Stimulated activated CD4-positive, alpha-beta T cell treated with anti-CD3 and anti-CD28 coated beads, TNF-alpha, amount 100 ng/mL, for 48 hours (primary cell): Measurements from ENCODE around the gene TACC3.

Experiments
- DNase-seq, 3 donors: peaks; one replicate each; pipeline ENCODE4 v3.0.0-alpha.2; 2020; ENCODE audit warnings: low read depth in 3 of 3

Gene TACC3

DNA sequence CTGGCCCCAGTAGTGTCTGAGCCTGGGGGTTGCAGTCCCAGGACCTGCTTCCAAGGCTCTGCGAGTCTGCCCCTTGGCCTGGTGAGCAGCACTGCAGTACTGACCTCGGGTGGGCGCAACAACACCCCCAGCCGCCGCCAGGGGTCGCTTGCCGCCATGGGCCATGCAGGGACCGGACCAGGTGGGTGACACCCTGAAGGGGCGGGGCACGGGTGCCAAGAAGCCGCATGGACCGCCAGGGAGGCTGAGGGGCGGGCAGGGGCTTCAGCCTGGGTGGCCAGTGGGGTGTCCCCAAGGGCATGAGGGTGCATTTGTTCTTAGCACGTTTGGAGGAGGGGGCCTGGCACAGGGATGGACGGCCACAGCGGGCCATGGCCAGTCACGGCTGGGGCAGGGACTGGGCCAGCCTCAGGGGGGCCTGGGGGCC is 25.0 kb downstream of the TACC3 start:
- peak; percentile 69 to 78 (median 77) for DNase-seq

DNA sequence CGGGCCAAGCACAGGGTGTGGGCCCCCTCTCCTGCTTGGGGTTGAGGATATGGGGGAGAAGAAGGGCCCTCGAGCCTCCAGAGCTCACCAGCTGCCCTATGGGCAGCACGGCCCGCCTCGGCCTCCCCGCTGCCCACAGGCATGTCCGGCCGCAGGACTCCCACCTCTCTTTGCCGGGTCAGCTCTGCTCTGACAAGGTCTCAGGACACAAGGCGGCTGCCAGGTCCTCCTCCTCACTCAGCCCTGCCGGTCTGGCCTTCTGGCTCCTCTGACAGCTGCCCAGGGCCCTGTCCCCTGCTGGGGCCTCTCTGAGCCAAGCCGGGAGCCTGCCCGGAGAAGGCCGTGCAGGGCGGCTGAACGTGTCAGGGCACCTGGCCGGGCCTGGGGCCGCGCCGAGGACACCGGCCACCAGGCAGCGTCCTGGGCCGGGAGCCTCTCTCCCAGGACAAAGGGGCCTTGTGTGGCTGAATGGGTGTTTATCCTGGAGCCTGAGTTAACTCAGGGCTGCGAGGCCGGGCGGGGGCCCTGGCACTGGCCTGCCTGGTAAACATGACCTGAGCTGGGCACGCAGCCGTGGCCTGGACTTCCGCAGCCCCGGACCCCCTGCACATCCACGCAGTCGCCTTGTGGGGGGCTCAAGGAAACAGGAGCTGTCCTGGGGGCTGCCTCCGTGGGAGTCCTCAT is 25.7 kb downstream of the TACC3 start:
- DNase-seq, result no peak

DNA sequence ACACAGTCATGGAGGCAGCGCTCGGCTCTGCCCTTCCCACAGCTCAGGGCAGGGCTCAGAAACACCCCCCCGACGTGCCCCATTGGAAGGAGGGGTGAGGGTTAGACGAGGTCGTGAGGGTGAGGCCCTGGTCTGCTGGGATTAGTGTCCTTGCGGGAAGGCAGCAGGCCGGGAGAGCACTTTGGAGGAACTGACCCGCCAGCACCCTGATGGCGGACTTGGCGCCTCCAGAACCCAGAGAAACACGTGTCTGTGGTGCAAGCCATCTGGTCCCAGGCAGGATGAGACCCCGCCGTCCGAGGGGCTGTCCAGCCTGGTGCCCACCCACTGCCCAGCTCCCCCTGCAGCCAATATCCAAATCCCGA is 26.3 kb downstream of the TACC3 start:
- no peak for DNase-seq

DNA sequence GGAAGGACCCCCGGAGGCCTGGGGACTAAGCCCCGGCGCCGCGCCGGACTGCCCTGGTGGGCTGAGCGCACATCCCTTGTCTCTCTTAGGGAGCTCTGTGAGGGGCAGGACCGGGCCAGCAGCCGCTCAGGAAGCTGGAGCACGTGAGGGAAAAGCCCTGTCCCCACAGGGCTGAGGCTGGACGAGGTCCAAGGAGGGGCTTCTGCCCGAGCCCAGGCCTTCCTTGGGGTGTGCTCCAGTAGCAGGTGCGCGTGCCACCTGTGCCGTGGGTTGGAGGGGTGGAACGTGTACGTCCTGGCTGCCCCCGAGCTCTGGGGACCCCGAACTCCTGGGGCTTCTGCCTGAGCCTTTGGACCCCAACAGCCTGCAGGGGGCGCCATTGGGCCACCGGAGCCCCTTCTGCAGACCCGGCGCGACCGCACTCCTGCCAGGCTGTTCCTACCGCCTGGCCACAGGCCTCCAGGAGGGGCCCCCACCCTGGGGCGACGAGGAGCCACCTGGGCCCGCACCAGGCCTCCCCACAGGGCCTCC is 27.2 kb downstream of the TACC3 start:
- peak; percentile 70 to 85 (median 79) for DNase-seq

DNA sequence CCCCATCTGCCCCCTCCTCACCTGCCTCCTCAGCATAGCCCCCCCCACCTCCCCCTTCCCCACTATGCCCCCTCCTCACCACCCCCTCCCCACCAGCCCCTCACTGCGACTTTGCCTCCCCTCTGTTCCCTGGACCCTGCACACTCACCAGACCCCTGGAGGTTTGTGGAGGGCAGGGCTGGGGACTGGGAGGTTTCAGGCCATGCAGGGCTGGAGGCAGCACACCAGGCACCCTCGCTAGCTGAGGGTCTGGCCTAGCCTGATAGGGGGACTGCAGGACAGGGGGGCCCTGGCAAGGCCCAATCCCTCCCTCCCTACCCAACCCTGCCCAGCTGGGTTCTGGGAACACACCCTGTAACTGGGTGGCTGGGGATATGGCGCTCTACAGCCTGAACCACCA is 28.0 kb downstream of the TACC3 start:
- DNase-seq, result no peak

DNA sequence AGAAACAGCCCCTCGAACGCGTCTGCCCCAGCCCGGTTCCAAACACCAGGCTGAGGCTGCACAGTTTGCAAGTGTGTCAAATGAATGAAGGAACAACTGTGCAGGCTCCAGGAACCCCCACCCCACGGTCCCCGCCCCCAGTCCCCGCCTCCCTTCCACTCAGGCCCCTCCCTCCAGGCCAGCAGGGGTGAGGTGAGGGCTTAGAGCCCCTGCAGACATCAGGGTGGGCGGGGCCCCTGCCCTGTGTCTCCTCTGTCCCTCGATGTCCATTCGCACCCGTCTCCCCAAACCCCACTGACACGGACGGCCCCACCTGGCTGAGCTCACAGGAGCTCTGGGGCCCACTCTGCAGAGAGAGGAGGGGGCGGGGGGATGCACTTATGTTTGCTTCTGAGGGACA is 28.5 kb downstream of the TACC3 start:
- DNase-seq, result no peak

DNA sequence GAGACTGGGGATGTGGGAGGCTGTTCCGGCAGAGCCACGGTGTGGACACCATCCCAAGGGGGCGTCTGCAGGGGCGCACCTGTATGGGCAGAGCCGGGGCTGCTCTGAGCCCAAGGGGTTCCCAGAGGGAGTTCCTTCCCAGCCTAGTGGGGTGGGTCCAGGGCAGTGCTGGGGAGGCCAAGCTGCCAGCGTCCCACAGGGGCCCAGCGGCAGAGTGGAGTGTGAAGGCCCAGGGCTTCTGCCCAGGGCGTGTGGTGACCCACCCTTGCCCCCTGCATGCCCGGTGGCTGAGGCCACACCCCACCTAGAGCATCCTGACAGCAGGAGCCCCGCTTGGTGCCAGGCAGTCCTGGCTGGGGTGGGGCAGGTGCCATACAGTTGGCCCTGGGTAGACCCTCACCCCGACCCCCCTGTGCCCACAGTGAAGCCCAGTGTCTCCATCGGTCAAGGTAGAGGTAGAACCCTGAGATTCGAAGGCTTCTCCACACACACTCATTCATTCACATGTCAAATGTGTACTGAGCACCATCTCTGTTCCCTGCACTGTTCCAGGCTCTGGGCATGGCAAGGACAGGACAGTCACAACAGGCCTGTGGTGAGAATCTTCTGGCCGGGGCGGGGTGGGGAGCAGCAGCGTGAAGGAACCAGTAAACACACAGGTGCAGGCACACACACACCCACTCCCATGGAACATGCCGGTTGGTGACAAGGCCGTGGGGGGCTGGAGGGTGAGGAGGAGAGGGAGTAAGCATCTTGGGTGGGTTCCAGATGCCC is 29.2 kb downstream of the TACC3 start:
- no peak for DNase-seq

DNA sequence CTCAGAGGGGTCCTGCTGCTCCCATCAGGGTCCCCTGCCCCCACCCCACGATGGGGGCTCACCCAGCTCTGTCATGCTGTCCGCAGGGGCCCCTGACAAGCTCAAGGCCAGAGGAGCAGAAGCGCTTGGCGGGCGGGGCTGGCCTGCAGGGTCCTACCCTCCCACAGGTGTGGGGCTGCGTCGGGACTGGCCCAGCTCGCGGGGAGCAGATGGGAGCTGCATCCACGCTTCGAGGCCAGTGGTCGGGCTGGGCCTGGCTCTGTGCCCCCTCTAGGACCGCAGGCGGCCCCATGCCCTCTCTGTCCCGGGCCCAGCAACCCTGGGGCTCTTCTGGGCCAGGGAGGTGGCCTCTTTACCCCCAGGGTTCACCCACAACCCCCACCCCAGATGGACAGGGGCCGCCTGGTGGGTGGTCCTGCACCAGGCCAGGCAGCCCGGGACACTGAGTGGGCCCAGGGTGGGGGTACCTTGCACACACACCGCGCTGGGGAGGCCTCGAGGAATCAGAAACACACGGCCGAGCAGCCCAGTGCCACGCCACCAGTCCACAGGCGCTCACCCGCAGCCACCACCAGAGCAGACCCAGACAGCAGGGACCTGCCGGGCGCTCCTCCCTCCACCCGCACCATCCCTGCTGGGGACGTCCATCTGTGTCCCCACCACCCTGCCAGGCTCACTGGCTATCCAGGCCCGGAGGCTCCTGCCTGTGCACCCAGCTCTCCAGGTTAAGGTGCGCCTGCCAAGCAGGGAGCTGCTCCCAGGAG is 30.0 kb downstream of the TACC3 start:
- no peak for DNase-seq

DNA sequence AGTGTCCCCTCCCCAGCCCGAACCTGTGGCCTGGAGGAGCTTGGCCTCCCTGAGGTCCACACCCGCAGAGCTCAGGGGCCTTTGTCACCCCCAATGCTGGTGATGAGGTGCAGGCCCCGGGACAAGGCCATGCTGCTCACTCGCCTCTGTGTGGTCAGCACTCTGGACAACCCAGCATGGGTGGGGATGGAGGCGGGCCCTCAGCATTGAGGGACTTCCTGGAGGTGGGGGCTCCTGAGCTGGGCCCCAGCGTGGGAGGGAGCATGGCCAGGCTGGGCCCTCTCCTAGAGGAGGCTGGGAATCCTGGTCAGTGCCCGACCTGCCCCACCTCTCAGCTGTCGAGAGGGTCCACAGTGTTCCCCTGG is 30.6 kb downstream of the TACC3 start:
- no peak for DNase-seq

DNA sequence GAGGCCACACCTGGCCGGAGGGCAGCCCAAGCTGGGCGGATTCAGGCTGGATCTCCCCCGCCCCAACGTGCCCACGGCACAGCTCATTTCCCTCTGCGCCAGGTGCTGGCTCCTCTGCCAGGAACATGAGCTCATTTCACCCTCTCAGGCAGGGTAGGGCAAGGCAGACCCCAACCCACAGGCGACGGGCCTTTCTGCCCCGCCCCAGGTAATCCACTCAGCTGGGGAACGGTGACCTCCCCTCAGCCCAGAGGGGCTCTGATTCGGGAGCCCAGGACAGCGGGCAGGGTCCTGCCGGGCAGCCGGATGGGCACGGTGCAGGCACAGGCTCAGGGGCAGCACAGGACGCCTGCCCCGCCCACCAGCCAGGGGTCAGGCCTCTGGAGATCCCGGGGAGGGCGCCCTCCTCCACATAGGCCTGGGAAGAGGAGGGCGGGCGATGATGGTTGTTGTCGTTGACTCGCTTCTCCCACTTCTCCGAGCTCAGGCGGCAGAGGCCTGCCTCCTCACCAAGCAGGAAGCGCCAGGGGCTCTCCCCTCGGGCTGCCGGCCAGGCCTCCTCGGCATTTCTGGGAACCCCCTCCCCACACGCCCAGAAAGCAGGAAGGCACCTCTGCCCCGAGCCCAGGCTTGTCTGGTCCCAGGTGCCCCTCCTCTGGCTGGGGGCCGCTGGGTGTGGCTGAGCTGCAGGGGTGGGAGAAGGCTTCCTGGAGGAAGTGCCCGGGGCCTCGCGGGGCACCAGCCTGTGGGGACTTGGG is 31.1 kb downstream of the TACC3 start:
- DNase-seq, result no peak

DNA sequence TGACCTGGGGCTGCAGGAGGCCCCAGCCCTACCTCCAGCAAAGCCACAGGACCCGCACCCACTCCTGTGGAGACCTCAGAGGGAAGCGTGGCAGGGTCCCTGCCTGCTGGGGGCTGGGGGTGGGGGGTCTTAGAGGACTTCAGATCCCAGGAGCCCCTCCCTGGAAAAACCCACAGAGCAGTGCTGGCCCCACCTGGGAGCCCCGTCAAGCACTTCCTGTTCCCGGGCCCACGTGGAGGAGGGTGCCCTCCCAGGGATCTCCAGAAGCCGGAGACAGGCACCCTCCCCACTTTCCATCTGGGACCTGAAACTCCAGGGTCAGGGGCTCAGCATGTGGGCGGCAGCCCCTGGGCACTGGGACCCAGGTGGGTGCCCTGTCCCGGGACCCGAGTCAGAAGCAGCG is 32.0 kb downstream of the TACC3 start:
- no peak for DNase-seq

DNA sequence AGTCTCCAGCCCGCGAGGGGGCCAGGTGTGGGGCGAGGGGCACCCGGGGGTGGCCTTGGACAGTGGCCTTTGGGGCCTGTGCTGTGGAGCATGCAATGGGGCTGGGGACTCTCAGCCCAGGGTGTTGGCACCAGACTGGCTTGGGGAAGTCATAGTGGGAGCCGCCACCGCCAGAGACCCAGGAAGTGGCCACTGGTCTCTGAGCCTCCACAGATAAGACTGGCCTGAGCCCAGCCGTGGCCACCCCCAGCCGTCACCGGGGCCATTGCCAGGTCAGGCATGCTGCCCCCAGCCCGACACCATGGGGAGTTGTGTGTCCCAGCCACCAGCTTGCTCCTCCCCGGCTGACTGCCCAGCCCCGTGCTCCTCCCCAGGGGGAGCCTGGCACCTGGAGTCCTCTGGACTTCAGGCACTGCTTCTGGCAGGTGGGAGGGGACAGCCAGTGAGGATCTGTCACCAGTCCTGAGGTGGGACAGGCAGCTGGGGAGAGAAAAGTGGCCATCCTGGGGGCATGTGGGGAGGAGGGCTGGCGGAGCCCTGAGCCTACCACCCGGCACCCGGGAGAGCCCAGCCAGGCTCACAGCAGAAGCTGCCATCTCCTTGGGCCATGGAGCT is 32.5 kb downstream of the TACC3 start:
- DNase-seq, result no peak

DNA sequence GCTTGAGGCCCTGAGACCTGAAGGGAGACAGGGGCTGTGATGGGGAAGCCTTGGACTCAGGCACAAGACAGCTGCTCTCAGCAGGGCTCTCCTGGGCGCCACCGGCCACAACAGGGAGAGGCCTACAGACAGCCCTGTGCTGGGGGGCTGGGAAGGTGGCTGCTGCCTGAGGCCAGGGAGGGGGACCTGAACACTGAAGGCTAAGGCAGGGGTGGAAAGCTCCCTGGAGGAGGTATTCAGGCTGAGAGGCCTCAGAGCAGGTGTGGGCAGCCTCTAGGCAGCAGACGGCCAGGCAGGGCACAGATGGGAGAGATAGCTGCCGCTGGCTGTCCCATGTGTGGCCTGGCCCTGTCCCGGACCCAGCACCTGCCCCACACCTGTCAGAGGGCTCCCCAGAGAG is 33.0 kb downstream of the TACC3 start:
- no peak for DNase-seq

DNA sequence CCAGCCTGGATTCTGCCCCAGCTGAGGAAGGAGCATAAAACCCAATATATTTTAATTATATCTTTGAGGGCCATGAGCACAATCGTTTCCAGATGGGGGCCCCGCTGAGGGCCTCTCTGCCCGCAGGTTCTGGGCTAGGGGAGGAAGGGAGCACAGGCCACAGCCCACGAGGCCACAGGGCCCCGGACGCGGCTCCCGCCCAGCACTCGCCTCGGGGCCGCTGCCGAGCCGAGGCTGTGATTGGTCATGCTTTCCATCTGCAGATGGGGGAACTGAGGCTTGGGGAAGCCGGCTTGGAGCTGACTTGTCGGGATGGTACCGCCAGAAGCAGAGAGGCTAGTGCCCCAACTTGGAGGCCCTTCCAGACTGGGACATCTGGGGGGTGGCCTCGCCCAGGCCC is 34.0 kb downstream of the TACC3 start:
- DNase-seq, result no peak

DNA sequence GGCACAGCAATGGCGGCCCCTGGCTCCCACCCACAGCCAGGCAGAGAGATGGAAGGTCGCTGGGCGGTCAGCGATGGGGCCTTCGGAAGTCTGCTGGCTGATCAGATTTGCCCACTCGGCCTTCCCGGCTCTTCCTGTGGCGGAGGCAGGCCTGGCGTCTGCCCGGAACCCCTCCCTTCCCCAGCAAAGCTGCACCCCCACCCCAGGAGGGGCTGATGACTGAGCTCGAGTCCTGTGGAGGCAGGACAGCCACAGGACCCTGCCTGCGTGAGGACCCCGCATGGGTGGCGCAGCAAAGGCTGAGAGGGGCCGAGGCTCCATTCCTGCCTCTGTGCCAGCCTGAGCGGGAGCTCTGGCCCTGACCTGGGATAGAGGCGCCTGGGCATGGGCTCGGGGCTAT is 34.8 kb downstream of the TACC3 start:
- no peak for DNase-seq

DNA sequence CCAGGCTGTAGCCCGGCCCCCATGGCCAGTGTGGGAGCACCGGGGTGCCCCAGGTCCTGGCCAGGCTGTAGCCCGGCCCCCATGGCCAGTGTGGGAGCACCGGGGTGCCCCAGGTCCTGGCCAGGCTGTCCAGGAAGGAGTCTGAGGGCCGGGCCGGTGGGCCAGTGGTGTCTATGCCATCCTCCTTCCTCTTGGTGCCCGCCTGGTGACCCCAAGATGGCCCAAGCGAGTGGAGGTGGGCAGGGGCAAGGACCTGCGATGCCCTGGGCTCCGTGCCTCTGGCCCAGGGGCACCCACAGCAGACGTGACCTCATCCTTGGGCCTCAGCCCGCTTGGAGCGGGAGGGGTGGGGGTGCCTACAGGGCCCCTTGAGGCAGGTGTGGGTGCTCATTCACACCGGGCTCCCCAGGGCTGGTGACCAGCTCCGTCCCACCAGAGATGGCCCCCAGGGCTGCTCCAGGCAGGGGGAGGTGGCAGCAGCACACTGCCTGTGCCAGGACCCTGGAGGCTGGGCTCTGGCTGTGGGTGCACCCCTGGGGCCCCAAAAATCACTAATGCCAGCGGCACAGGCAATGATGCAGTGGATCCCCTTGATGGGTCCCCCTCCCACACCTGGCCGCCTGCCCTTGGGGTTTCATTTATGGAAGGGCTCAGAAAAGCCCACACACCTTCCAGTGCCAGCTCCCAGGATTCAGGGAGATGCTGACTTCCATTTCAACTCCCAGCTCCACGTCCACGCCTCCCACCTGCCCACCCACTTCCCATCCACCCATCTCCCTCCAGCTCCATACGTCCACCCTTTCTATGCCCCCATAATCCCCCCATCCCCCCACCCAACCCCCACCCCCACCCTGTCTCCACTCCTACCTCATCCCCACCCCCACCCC is 35.8 kb downstream of the TACC3 start:
- no peak for DNase-seq

DNA sequence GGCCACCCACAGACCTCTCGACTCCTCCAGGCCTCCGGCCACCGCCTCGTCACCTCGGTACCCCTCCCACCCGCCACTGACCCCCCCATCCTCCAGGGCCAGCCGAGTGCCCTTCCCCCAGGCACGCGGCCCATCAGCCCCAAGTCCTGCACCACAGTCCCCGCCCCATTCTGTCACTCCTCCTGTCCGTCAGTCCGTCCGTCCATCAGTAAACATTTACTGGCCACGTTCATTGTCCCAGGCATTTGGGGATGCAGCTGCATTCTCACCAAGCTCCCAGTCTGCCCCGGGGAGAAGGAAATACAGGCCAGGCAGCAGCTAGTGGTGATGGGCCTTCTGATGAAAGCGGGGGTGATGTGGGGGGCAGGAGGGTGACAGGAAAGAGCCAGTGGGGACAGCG is 36.5 kb downstream of the TACC3 start:
- no peak for DNase-seq

DNA sequence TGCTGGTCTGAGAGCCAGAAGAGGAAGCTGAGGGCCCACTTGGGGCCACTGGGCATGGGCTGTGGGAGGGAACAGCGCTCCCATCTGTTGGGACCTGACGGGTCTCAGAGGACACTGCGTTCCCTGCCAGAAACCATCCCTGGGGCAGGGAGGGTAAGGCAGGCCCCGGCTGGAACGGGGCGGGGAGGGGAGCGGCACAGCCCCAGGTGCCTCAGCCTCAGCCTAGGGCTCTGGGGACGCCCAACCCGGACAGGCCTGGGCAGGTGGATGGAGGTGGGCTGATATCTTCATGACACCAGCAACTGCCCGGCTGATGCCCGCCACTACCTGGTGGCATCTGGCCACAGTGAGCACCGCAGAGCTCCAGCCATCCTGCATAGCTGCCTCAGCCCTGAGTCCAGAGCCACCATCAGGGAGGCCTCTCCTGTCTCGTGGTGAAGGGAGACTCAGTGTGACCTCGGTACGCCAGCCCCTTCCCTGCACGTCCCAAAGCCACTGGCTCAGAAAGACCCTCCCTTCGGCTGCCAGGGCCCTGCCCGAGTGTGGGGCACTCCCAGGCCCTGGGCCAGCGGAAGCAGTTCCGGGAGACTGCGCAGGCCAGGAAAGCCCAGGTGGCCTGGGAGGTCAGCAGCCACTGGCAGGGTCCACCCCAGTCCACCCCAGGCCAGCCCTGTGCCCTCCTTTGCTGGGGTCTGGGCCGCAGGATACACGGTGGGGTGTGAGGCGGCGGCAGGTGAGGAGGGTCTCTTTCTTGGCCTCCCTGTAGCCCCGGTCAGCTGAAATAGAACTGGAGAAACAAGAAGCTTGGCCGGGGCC is 37.2 kb downstream of the TACC3 start:
- DNase-seq, result no peak

DNA sequence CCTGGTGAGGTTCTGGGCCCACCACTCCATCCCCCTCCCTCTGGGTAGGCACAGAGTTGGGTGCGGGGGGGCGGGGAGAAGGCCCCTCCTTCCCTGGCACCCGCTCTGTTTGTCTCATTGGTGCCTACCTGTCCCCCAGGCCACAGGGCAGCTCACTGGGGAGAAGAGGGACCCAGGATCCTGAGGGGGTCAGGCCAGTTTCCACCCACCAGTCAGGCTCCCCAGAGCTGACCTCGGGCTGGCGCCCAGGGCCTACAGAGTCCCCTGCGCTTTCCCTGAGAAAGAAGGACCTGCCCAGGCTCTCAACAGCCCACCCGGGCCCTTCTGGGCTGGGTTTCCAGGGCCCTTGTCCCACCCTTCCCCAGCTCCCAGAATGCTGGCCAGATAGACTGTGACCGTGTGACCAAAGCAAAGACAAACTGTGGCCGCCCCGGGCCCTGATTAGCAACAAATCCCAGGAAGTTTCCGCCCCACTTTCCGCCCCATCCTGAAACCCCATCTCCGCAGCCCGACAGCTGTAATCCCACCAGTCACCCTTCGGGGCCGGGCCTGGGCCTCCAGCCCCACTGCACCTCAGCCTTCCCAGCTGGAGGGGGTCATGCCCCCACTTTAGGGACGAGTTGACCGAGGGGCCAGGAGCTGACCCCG is 38.0 kb downstream of the TACC3 start:
- DNase-seq, result no peak
